DOHH2 (cell line): ENCODE data around the gene FLT3LG.
A peak's percentile ranks its signal among the peaks of the same experiment; 100 is the strongest.

Experiments used
- H3F3A ChIP-seq: fragments of 200-600 bp; sonication (generic), shearing (Covaris generic); 2 replicates; pipeline ENCODE4 v1.6.0; 2016; ENCODE audit warnings: antibody characterized with exemption, mild to moderate bottlenecking; ENCODE audit not compliant: control insufficient read depth, insufficient read depth
- H3K27ac ChIP-seq: fragments of 200-600 bp; sonication (generic); 2 replicates; pipeline ENCODE4 v1.5.1; 2014; ENCODE audit warnings: low read depth, mild to moderate bottlenecking, low read length, moderate library complexity
- H3K27me3 ChIP-seq: fragments of 200-600 bp; sonication (generic); 2 replicates; pipeline ENCODE4 v1.6.1; 2014; ENCODE audit warnings: mild to moderate bottlenecking, low read length, mixed read lengths; ENCODE audit not compliant: control insufficient read depth
- H3K36me3 ChIP-seq: fragments of 200-600 bp; sonication (generic); 2 replicates; pipeline ENCODE4 v1.6.1; 2014; ENCODE audit warnings: mild to moderate bottlenecking, low read length, moderate library complexity, mixed read lengths; ENCODE audit not compliant: control insufficient read depth
- H3K4me1 ChIP-seq: fragments of 200-600 bp; sonication (generic); 2 replicates; pipeline ENCODE4 v1.6.1; 2014; ENCODE audit warnings: mild to moderate bottlenecking, low read length, mixed read lengths; ENCODE audit not compliant: control insufficient read depth
- H3K4me2 ChIP-seq: fragments of 200-600 bp; sonication (generic); 2 replicates; pipeline ENCODE4 v1.6.0; 2014; ENCODE audit warnings: mild to moderate bottlenecking, low read length, moderate library complexity
- H3K4me3 ChIP-seq: fragments of 200-600 bp; sonication (generic); 2 replicates; pipeline ENCODE4 v1.5.1; 2014; ENCODE audit warnings: mild to moderate bottlenecking, low read length, mixed read lengths
- H3K79me2 ChIP-seq: fragments of 200-600 bp; sonication (generic); 2 replicates; pipeline ENCODE4 v1.6.1; 2014; ENCODE audit warnings: mild to moderate bottlenecking, low read length, mixed read lengths; ENCODE audit not compliant: control insufficient read depth
- H3K9me2 ChIP-seq: fragments of 200-600 bp; sonication (generic); replicated peaks from 2 replicates; pipeline ENCODE4 v1.6.1; 2014; ENCODE audit warnings: mild to moderate bottlenecking, low read length, mixed read lengths; ENCODE audit not compliant: control insufficient read depth
- H3K9me3 ChIP-seq: fragments of 200-600 bp; sonication (generic); 2 replicates; pipeline ENCODE4 v1.6.1; 2014; ENCODE audit warnings: antibody characterized with exemption, low read length, mixed read lengths; ENCODE audit not compliant: control insufficient read depth, insufficient read depth
- H4K20me1 ChIP-seq: fragments of 200-600 bp; sonication (generic); 2 replicates; pipeline ENCODE4 v1.6.0; 2014; ENCODE audit warnings: low read depth, mild to moderate bottlenecking, antibody characterized with exemption, low read length, moderate library complexity; ENCODE audit not compliant: control insufficient read depth, insufficient read depth
- CTCF ChIP-seq: fragments of 200-600 bp; sonication (generic); IDR thresholded peaks from one replicate; pipeline ENCODE4 v1.5.1; 2014; ENCODE audit warnings: antibody characterized with exemption, mild to moderate bottlenecking, low read depth, low read length; ENCODE audit not compliant: poor library complexity, severe bottlenecking
- EZH2phosphoT487 ChIP-seq: fragments of 200-600 bp; sonication (generic); IDR thresholded peaks from 2 replicates; pipeline ENCODE4 v1.6.1; 2017; ENCODE audit warnings: borderline replicate concordance, mild to moderate bottlenecking, antibody characterized with exemption, low read length, moderate library complexity, mixed read lengths

Gene FLT3LG

GRCh38 chr19:49506575-49507105 lies 32.6 kb downstream of the FLT3LG start:
- H3K4me2 ChIP-seq = no peak overlapping the region
- no peaks in the 10 kb centered on the region for H3K79me2 ChIP-seq

GRCh38 chr19:49507803-49508494 lies 33.9 kb downstream of the FLT3LG start:
- Histone ChIP-seq H3K27ac (no peak overlapping the region), H3K79me2 (no peaks in the 10 kb centered on the region), H3K36me3 (no peaks in the 10 kb centered on the region), H3F3A (peaks cover 10% of the 10 kb centered on the region), H3K4me1 (peaks cover 16% of the 10 kb centered on the region), H3K4me2 (no peak overlapping the region), H3K4me3 (no peak overlapping the region), H3K27me3 (peaks cover 6% of the 10 kb centered on the region; the same call in 1 of the 2 replicates), H3K9me3 (no peaks in the 10 kb centered on the region), H3K9me2 (no peaks in the 10 kb centered on the region), H4K20me1 (no peaks in the 10 kb centered on the region)
- no peak for TF ChIP-seq EZH2phosphoT487
- TF ChIP-seq CTCF = no peak

More at GRCh38 chr19:49506575-49507105, 32.6 kb downstream of the FLT3LG start:
- no peak overlapping the region for H3K4me3 ChIP-seq
- H3K9me2 ChIP-seq = no peaks in the 10 kb centered on the region
- no peak overlapping the region for H3K27ac ChIP-seq
- TF ChIP-seq EZH2phosphoT487 = no peak
- TF ChIP-seq CTCF = peak; percentile 90
- H4K20me1 ChIP-seq = no peaks in the 10 kb centered on the region
- peaks cover 11% of the 10 kb centered on the region for H3F3A ChIP-seq
- H3K4me1 ChIP-seq = peaks cover 4% of the 10 kb centered on the region
- no peaks in the 10 kb centered on the region for H3K36me3 ChIP-seq
- H3K9me3 ChIP-seq = no peaks in the 10 kb centered on the region
- peaks cover 5% of the 10 kb centered on the region; the same call in 1 of the 2 replicates for H3K27me3 ChIP-seq

DNA sequence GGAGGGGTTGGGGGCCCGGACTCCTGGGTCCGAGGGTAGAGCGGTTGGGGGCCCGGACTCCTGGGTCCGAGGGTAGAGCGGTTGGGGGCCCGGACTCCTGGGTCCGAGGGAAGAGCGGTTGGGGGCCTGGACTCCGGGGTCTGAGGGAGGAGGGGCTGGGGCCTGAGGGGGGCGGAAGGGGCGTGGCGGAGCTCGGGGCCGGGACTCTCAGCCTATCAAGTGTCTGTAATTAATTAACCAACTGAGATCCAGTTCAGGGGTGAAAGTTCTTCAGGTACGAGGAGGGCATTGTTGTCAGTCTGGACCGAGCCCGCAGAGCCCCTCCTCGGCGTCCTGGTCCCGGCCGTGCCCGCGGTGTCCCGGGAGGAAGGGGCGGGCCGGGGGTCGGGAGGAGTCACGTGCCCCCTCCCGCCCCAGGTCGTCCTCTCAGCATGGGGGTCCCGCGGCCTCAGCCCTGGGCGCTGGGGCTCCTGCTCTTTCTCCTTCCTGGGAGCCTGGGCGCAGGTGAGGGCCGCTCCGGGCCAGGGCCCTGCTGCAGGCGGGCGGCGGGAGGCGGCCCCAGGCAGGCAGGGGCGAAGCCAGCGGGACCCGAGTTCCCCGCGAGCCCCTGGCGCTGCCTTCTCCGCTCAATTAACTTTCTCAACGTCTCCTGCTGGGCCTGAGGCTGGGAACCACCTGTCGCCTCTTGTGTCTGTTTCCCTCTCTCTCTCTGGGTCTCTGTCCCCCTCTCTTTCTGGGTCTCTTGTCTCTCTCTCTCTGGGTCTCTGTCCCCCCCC lies 39.1 kb downstream of the FLT3LG start:
- Histone ChIP-seq H3K27ac (no peak overlapping the region), H3K4me2 (peak overlapping the region; percentile 98), H3K9me3 (no peaks in the 10 kb centered on the region), H3K27me3 (peaks cover 11% of the 10 kb centered on the region; the same call in 1 of the 2 replicates), H3K36me3 (no peaks in the 10 kb centered on the region), H4K20me1 (no peaks in the 10 kb centered on the region), H3K4me3 (peak overlapping the region; percentile 83), H3K4me1 (peaks cover 31% of the 10 kb centered on the region), H3F3A (peaks cover 10% of the 10 kb centered on the region), H3K9me2 (no peaks in the 10 kb centered on the region), H3K79me2 (no peaks in the 10 kb centered on the region)
- TF ChIP-seq CTCF (no peak), EZH2phosphoT487 (no peak)
